ENCODE data around the gene ATL1. TPM values are rescaled to one million over a fixed set of nuclear protein-coding genes. Genes with fewer than 3 reads are reported as not detected.

ATL1 gene
- total and polyA plus RNA-seq, 2 experiments from 2014 or later, result 3.5 to 7.0 TPM

- TF ChIP-seq ZNF462 (CRISPR knock-in tag; IDR thresholded peaks at IDR 0.05) (no peak), NANOG (IDR thresholded peaks at IDR 0.05; ENCODE audit: borderline replicate concordance) (no peak)
These were observed 2.9 kb downstream of the ATL1 start (continued) for GRCh38 chr14:50562841-50563240.

- Histone ChIP-seq H3K4me2 (no peak overlapping the region), H2AFZ (no peak overlapping the region), H3K79me2 (replicated peaks; ENCODE audit: insufficient read depth) (no peaks in the 10 kb centered on the region), H4K20me1 (replicated peaks; ENCODE audit: insufficient read depth) (no peaks in the 10 kb centered on the region), H3K4me3 (no peak overlapping the region), H3K36me3 (ENCODE audit: insufficient read depth) (no peaks in the 10 kb centered on the region), H3K27ac (ENCODE audit: low read depth) (no peak overlapping the region), H3K27me3 (ENCODE audit: insufficient read depth) (no peaks in the 10 kb centered on the region), H3F3A (replicated peaks; ENCODE audit: low read depth) (no peaks in the 10 kb centered on the region), H3K4me1 (ENCODE audit: insufficient read depth) (no peaks in the 10 kb centered on the region), H3K9me2 (ENCODE audit: insufficient read depth) (no peaks in the 10 kb centered on the region)
- Mint-ChIP-seq H3K27ac (no peak overlapping the region), H3K4me1 (no peaks in the 10 kb centered on the region), H3K36me3 (ENCODE audit: low read depth) (peaks cover 14% of the 10 kb centered on the region; the same call in 1 of the 3 replicates), H3K27me3 (ENCODE audit: insufficient read depth, low read depth, poor library complexity) (no peaks in the 10 kb centered on the region), H3K9me3 (peaks cover 16% of the 10 kb centered on the region), H3K4me3 (no peak overlapping the region)
- ATAC-seq (no peak), DNase-seq (ENCODE audit: low spot score) (no peak)
- TF ChIP-seq ZNF114 (CRISPR knock-in tag; IDR thresholded peaks at IDR 0.05) (no peak), JUNB (IDR thresholded peaks at IDR 0.05; ENCODE audit: unreplicated experiment) (no peak), REST (IDR thresholded peaks at IDR 0.05; ENCODE audit: unreplicated experiment) (no peak), ZNF462 (CRISPR knock-in tag; IDR thresholded peaks at IDR 0.05) (no peak), NANOG (IDR thresholded peaks at IDR 0.05; ENCODE audit: borderline replicate concordance) (no peak)
These were observed 9.8 kb downstream of the ATL1 start for GRCh38 chr14:50569714-50570274.

Data from GM23338 (cell line).